Activated CD8-positive, alpha-beta memory T cell treated with anti-CD3 and anti-CD28 coated beads, Interleukin-2, amount 50 U/mL, for 4 hours (primary cell): Measurements from ENCODE around the gene NECAB2.

ENCODE experiments used
- DNase-seq: peaks from one replicate; pipeline ENCODE4 v3.0.0-alpha.2; 2020

The NECAB2 gene

DNA sequence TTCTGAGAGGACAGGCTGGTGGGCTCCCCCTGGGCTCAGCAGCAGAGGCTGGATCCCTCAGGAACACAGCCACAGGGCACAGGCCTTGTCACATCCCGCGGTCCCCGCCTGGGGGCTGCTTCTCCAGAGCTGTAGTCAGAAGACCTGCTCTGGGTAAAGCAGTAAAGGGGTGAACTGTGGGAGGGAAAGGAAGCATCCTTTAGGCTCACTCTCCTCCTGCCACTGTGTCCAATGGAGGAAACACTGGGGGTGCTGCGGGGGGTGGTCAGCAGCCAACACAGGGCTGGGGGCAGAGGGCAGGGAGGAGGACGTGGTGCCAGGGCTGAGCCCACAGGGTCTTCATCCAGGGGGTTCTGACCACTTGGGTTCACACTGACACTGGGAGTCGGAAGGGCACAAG lies 79.6 kb downstream of the NECAB2 start:
- DNase-seq: no peak

DNA sequence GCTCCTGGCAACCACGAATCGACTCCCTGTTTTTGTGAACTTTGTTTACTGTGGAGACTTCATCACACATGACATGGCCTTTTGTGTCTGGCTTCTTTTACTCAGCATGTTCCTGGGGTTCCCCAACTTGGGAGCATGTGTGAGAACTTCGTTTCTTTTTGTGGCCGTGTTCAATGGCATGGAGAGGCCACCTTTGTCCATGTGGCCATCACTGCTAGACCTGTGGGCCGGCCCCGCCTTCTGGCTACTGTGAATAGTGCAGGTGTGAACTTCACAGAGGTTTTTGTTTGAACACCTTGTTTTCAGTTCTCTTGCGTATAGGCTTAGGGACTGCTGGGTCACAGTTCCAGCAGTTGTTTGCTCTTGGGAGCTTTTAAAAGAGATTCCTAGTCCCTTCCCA lies 80.2 kb downstream of the NECAB2 start:
- no peak for DNase-seq

- no peak for DNase-seq
Observed at GRCh38 chr16:84048871-84049270, 80.8 kb downstream of the NECAB2 start.

- DNase-seq: no peak
Observed at GRCh38 chr16:84049403-84050060, 81.5 kb downstream of the NECAB2 start.

DNA sequence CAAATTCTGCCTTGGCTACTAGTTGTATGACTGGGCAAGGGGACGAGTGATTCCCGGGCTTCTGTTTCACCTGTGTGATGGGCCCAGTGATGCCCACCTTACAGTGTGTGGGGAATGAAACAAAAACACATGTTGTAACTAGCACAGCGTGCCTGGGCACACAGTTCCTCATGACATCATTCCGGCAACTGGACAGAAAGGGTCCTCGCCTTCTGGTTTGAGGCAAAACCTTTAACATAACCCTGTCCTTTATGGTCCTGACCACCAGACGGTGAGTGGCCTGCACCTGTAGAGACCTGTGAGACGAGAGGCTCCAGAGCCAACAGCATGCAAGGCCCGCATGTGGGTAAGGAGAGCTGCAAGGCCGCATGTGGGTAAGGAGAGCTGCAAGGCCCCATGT lies 82.3 kb downstream of the NECAB2 start:
- no peak for DNase-seq

GRCh38 chr16:84052071-84052622 lies 84.1 kb downstream of the NECAB2 start:
- no peak for DNase-seq
